ENCODE measurements around the gene UNC5CL.

DNA sequence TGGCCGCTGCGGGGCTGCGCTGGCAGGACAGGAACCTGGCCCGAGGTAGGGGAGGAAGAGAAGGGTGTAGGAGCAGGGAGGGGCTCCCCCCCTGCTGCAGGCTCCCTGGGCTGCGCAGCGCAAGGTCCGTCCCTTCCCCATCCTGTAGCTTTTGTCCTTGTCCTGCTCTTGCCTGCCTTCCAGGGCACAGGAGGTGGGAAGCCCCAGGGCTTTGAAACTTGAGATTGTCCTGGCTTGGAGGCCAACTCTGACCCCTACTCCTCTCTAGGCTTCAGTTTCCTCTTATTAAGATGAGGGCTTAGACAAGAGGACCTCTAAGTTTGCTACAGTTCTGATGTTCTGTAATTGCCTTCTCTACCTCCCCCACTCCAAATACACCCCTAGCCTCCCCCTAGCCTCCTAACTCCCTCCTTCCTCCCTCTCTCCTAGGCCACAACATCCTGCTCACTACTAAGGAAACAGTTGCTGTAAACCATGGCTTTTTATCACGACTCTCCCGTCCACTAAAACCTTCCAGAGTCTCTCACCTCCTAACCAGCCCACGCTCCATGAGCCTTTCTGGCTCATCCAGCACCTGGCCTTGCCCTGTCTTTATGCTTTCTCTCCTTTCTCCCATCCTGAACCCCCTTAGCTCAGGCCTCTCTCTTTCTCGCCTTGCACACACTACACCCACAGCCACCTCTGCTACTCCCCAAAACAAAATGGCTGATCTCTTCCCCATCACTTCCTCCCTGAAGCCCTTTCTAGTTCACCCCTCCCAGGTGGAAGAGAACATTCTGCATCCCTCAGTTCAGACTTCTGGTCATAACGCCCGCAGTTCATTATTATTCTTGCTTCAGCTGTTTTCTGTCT, 10.2 kb downstream of the UNC5CL start:
- no peak for TF ChIP-seq POLR2A (IDR thresholded peaks at IDR 0.05; ENCODE audit: low read depth, low read length)
- TF ChIP-seq POLR2AphosphoS5 (IDR thresholded peaks at IDR 0.05; ENCODE audit: low read depth, low read length): no peak
- TF ChIP-seq TAF1 (IDR thresholded peaks at IDR 0.05; ENCODE audit: borderline replicate concordance, low read depth, low read length): no peak
